ENCODE data around the gene DAAM2.
A peak's percentile ranks its signal among the peaks of the same experiment; 100 is the strongest.

- TF ChIP-seq CTCF (IDR thresholded peaks at IDR 0.05) (no peak), POLR2A (IDR thresholded peaks at IDR 0.05) (no peak), POLR2AphosphoS5 (IDR thresholded peaks at IDR 0.05) (peak; percentile 50)
These were observed 47.3 kb downstream of the DAAM2 start for GRCh38 chr6:39839445-39839844.
